ENCODE results near the gene NBPF15.
A peak's percentile ranks its signal among the peaks of the same experiment; 100 is the strongest.
"Not testable (repeated sequence)": the region's sequence is repeated elsewhere in the genome, so short reads cannot be mapped to it uniquely, and the experiment has no call there.

NBPF15 gene, protein sequence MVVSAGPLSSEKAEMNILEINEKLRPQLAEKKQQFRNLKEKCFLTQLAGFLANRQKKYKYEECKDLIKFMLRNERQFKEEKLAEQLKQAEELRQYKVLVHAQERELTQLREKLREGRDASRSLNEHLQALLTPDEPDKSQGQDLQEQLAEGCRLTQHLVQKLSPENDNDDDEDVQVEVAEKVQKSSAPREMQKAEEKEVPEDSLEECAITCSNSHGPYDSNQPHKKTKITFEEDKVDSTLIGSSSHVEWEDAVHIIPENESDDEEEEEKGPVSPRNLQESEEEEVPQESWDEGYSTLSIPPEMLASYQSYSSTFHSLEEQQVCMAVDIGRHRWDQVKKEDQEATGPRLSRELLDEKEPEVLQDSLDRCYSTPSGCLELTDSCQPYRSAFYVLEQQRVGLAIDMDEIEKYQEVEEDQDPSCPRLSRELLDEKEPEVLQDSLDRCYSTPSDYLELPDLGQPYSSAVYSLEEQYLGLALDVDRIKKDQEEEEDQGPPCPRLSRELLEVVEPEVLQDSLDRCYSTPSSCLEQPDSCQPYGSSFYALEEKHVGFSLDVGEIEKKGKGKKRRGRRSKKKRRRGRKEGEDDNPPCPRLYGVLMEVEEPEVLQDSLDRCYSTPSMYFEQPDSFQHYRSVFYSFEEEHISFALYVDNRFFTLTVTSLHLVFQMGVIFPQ

DNA sequence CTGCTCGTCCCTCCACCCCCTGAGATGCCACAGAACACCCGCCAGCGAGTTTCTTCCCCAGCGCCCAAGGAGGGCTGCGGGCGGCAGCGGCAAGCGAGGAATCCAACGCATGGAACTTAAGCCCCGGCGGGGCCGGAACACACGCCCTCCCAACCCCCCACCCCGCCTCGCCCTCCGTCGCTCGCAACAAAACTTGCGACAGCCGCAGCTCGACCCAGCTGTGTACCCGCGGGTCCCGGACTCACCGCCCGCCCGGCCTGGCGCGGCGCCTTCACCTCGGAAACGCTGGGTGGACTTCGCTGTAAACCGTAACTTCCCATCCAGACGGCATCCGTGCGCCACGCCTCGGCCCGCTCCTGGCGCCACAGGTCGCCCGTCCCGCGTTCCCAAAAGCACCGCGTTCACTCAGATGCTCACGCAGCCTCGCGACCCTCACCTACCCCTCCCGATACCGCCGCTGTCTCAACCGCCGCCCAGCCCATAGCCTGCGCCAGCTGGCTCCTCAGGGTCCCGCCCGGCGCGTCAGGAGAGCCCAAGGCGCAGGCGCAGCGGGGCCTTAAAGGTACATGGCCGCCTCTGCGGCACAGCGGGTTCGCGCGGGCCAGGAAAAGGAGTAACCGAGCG, at the start of gene NBPF15:
TSS of gene NBPF15 (minus strand) at position 534 of the 624 bp plus-strand sequence. CDS start 21,666 bp downstream, outside the sequence.
- not testable (repeated sequence) for H3K36me3 ChIP-seq; H3K4me1 ChIP-seq (ENCODE audit: control insufficient read depth in 1 of 2, insufficient read depth in 1 of 2, low read depth in 1 of 2, low read length in 1 of 2); H3K27ac ChIP-seq; H3K9me3 ChIP-seq
- Histone ChIP-seq H3K4me3 (ENCODE audit: low read depth in 1 of 2, low read length in 1 of 2) (peak within 1 kb of the TSS in 1 of 2 experiments; percentile 32), H3K27me3 (peaks cover 36% of the 10 kb centered on the region)

DNA sequence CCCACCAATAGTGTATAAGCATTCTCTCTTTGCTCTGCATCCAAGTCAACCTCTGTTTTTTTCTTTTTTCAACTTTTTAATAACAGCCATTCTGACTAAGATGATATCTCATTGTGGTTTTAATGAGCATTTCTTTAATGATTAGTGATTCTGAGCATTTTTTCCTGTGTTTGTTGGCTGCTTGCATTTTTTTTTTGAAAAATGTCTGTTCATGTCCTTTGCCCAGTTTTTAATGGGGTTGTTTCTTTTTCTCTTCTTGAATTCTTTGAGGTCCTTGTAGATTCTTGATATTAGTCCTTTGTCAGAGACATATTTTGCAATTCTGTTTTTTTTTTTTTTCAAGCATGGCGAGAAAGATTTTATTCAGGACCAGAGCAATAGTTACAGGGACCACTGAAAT, 35.0 kb upstream of the NBPF15 start:
- not testable (repeated sequence) for H3K27me3 ChIP-seq; H3K4me3 ChIP-seq (ENCODE audit: low read depth in 1 of 2, low read length in 1 of 2); H3K4me1 ChIP-seq (ENCODE audit: control insufficient read depth in 1 of 2, insufficient read depth in 1 of 2, low read depth in 1 of 2, low read length in 1 of 2); H3K9me3 ChIP-seq; H3K27ac ChIP-seq; H3K36me3 ChIP-seq

DNA sequence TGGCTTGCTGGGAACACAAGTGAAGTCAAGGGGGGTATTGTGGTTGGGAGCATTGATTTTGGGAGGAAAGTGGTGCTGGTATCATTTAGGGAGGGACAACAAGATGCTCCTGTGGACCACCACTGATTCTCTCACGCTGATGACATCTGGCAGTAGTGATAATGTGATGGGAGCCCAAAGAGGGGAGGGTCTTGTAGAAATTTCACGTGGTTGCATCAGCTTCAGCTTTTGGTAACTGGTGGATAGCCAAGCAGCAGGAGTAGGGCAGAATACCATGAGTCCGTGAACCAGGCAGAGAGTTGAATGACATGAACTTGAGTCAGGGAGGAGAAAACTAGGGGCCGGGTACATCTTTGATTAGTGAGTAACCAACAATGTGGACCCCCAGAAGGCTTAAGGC, 32.7 kb upstream of the NBPF15 start:
- H3K4me1 ChIP-seq (ENCODE audit: control insufficient read depth in 1 of 2, insufficient read depth in 1 of 2, low read depth in 1 of 2, low read length in 1 of 2); H3K4me3 ChIP-seq (ENCODE audit: low read depth in 1 of 2, low read length in 1 of 2); H3K9me3 ChIP-seq; H3K36me3 ChIP-seq; H3K27ac ChIP-seq: not testable (repeated sequence)
- peaks cover 18% of the 10 kb centered on the region for H3K27me3 ChIP-seq

DNA sequence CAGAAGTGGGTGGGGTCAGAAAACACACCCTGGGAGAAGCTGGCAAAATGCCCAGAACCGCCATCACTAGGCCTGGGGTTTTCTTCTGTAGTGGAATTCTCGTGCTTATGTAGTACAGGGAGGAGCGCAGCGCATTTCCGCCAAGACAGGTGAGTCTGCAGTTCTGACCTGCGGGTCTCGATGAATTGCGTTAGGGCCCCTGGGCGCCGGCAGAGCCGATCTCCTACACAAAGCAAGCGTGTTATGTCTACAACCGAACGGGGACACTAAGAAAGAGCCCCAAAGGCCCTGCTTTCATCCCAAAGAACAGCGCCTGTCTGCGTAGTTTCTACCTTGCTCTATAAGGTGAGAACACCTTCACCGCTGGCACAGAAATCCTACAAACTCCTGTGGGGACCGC, 28.9 kb upstream of the NBPF15 start:
- H3K27me3 ChIP-seq, result peaks cover 25% of the 10 kb centered on the region
- not testable (repeated sequence) for H3K4me3 ChIP-seq (ENCODE audit: low read depth in 1 of 2, low read length in 1 of 2)

DNA sequence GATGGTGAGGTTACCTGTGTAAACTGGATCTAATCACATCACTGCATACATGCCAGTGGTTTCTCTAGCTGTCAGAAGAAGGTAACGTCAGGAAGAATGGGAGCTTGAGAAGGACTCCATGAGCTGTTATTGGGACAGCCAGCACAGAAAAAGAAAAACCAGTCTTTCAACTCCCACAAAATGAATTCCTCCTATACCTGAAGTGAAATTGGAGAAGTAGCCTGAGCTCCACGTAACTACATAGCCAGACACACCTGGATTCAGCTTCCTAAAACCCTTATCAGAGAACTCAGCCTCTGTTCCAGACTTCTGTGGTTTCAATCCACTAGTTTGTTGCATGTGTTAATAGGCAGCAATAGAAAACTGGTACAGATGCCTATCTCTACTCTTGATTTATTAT, 25.5 kb upstream of the NBPF15 start:
- H3K27ac ChIP-seq; H3K4me3 ChIP-seq (ENCODE audit: low read depth in 1 of 2, low read length in 1 of 2); H3K36me3 ChIP-seq; H3K9me3 ChIP-seq; H3K4me1 ChIP-seq (ENCODE audit: control insufficient read depth in 1 of 2, insufficient read depth in 1 of 2, low read depth in 1 of 2, low read length in 1 of 2): not testable (repeated sequence)
- H3K27me3 ChIP-seq, result peaks cover 23% of the 10 kb centered on the region

More for the DNA sequence above, 28.9 kb upstream of the NBPF15 start:
- H3K36me3 ChIP-seq; H3K9me3 ChIP-seq; H3K4me1 ChIP-seq (ENCODE audit: control insufficient read depth in 1 of 2, insufficient read depth in 1 of 2, low read depth in 1 of 2, low read length in 1 of 2); H3K27ac ChIP-seq: not testable (repeated sequence)

DNA sequence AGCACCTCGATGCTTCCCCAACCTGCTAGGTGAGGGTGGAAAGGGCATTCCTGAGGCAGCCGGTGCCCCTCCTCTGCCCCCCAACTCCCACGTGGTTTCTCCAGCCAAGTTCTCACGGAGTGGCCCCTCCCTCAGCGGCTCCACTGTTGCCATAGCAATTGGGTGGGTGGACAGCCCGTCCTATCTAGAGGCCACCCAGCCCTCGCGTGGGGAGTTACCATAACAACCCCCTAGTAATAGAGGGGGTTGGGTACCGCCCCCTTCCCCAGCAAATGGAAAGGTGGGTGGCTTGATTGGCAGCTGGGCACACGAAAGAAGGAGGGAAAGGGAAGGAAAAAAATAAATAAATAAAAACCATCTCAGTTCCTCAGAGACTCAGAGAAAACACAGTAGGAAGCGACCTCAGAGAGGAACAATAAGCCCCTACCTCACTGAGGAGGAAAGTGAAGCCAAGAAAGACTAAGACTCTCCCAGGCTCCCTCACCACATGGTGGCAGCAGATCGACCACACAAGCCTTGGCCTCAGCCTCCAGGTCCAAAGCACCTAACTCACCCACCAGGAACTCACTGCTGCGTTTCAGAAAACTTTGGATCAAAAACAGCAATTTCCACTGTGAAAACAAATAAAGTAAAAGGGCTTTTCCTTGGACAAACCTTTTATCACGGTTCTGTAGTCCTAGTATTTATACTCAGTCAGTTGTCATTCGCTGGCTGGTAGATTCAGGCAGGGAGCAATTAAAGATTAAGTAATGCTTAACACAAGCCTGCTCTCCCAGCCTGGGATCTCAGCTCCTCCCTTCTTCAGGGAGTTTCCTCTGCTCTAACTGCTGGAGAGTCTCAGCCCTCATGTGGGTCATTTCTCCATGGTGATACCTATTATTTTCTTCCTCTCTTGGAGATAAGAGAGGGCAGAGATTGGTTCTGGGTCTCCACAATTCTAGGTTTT, 23.9 kb upstream of the NBPF15 start:
- not testable (repeated sequence) for H3K36me3 ChIP-seq; H3K4me3 ChIP-seq (ENCODE audit: low read depth in 1 of 2, low read length in 1 of 2); H3K9me3 ChIP-seq; H3K27ac ChIP-seq; H3K4me1 ChIP-seq (ENCODE audit: control insufficient read depth in 1 of 2, insufficient read depth in 1 of 2, low read depth in 1 of 2, low read length in 1 of 2)
- H3K27me3 ChIP-seq, result peaks cover 13% of the 10 kb centered on the region

DNA sequence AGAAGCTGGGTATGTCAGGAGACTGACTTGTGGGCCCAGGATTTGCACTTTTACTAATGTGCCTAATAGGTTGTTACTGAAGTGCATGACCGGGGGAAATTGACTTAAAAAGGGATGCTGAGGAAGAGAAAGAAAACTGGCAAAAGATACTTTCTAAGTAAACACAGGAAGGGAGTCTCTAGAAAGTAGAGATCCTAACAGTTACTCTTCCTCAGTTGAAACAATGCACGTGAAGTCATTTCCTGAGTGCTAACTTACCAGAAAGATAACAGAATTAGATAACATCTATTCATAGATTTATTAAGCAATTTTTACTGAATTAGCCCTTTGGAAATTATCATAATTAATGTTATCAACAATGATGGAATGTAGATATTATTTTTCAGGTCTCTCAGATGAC, 12.4 kb upstream of the NBPF15 start:
- not testable (repeated sequence) for H3K27ac ChIP-seq; H3K9me3 ChIP-seq; H3K36me3 ChIP-seq; H3K27me3 ChIP-seq; H3K4me3 ChIP-seq (ENCODE audit: low read depth in 1 of 2, low read length in 1 of 2); H3K4me1 ChIP-seq (ENCODE audit: control insufficient read depth in 1 of 2, insufficient read depth in 1 of 2, low read depth in 1 of 2, low read length in 1 of 2)

DNA sequence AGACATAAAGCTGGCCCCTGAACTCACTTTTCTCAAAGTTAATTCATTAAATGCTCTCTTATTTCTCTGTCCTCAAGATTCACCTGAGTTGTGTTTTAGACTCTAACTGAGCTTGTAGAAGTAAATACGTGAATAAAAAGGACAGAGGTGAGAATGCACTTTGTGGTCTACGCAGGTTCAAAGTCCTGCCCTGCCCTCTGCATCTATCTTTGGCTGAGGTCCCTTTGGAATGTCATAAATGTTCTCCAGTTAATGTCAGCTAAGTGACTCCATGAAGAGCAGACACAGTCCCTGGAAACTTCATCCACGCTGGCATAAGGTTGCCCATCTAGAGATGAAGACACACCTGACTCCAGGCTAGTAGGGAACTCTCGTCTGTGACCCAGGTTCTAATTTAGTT, 10.0 kb upstream of the NBPF15 start:
- not testable (repeated sequence) for H3K36me3 ChIP-seq; H3K27ac ChIP-seq; H3K4me3 ChIP-seq (ENCODE audit: low read depth in 1 of 2, low read length in 1 of 2); H3K4me1 ChIP-seq (ENCODE audit: control insufficient read depth in 1 of 2, insufficient read depth in 1 of 2, low read depth in 1 of 2, low read length in 1 of 2); H3K9me3 ChIP-seq; H3K27me3 ChIP-seq

DNA sequence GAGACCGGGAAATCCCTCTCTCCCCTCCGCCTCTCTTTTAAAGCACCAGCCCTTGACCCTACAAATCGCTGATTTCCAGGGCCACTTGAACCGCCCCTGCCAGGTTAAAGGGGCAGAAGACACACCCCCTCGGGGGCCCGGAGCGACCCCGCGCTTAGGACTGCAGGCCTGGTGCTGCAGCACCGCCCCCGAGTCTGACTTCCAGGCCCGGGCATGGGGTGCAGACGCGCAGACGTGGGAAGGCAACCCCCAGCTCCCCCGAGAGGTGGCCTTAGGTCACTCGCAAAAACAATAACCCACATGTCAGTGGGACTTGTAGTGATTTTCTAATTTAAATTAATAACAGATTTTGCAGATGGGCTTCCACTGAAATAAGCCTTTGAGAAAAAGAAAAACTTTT, 309 bp upstream of the NBPF15 start:
- not testable (repeated sequence) for H3K4me1 ChIP-seq (ENCODE audit: control insufficient read depth in 1 of 2, insufficient read depth in 1 of 2, low read depth in 1 of 2, low read length in 1 of 2); H3K27ac ChIP-seq; H3K4me3 ChIP-seq (ENCODE audit: low read depth in 1 of 2, low read length in 1 of 2); H3K9me3 ChIP-seq; H3K36me3 ChIP-seq
- peaks cover 36% of the 10 kb centered on the region for H3K27me3 ChIP-seq

DNA sequence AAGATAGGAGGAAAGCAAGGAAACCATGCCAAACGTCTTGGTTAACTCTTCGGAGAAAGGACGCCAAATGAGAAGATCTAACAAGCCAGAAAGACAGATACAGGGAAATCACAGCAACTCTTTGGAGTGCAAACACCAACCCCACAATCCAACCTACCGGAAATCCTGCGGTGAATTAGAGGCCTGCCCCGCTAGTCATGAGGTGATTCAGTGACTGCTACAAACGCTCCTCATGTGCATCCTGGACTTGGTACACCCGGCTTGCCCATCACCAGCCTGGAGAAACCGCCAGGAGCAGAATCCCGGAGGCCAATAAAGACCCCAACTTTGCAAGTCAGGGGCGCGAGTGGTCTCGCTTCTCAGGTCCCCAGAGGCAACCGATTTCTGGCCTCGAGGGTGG, 783 bp downstream of the NBPF15 start:
- peaks cover 36% of the 10 kb centered on the region for H3K27me3 ChIP-seq
- not testable (repeated sequence) for H3K9me3 ChIP-seq; H3K36me3 ChIP-seq; H3K4me1 ChIP-seq (ENCODE audit: control insufficient read depth in 1 of 2, insufficient read depth in 1 of 2, low read depth in 1 of 2, low read length in 1 of 2); H3K27ac ChIP-seq; H3K4me3 ChIP-seq (ENCODE audit: low read depth in 1 of 2, low read length in 1 of 2)

DNA sequence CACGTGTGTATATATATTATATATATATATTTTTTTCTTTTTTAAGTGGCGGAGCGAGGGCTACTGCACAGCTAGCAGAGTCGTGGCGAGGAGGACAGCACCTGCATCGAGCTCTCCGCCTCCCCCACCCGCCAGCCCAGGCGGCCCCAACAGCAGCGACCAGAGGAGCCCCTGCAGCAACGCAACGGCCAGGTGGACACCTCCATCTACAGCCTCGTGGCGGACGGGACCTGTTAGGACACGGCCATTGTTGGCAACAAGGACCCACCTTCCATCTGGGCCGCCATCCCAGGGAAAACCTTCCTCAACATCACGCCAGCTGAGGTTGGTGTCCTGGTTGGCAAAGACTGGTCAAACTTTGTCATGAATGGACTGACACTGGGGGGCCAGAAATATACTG, 19.1 kb downstream of the NBPF15 start:
- not testable (repeated sequence) for H3K27me3 ChIP-seq; H3K27ac ChIP-seq; H3K4me3 ChIP-seq (ENCODE audit: low read depth in 1 of 2, low read length in 1 of 2); H3K9me3 ChIP-seq; H3K36me3 ChIP-seq; H3K4me1 ChIP-seq (ENCODE audit: control insufficient read depth in 1 of 2, insufficient read depth in 1 of 2, low read depth in 1 of 2, low read length in 1 of 2)

DNA sequence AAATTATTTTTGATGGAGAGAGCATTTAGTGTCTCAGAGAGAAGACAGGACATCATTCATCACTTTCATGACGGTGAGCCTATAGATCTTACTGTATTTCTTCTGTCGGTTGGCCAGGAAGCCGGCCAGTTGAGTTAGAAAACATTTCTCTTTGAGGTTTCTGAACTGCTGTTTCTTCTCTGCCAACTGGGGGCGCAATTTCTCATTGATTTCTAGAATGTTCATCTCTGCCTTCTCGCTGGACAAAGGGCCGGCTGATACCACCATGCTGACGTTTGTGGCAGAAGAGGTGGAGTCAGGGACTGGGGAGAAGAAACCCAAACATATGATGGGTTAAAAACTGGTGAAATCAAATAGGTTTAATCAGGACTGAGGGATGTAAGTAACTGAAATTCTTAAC, 21.7 kb downstream of the NBPF15 start:
- not testable (repeated sequence) for H3K4me3 ChIP-seq (ENCODE audit: low read depth in 1 of 2, low read length in 1 of 2); H3K27me3 ChIP-seq; H3K36me3 ChIP-seq; H3K9me3 ChIP-seq; H3K4me1 ChIP-seq (ENCODE audit: control insufficient read depth in 1 of 2, insufficient read depth in 1 of 2, low read depth in 1 of 2, low read length in 1 of 2); H3K27ac ChIP-seq
